HEK293T (cell line): ENCODE results near the gene CAPN3.

ENCODE experiments used
- CTCF ChIA-PET: fragments of 350-600 bp; formaldehyde crosslinking; extraction: SDS; loops from one replicate; lab custom pipeline; 2021; ENCODE audit warnings: antibody characterized with exemption, inconsistent platforms; lab: Yijun Ruan, JAX
- POLR2A ChIA-PET: fragments of 350-600 bp; formaldehyde crosslinking; extraction: SDS; loops from one replicate; lab custom pipeline; 2020; ENCODE audit warnings: antibody characterized with exemption, inconsistent platforms; lab: Yijun Ruan, JAX
- DNase-seq: peaks from one replicate; pipeline ENCODE4 v3.0.0; 2012; ENCODE audit warnings: mixed read lengths; ENCODE audit errors: extremely low spot score
- ARNT ChIP-seq: fragments of 450-650 bp; IDR thresholded peaks from 2 replicates; pipeline ENCODE4 v1.6.1; 2017; ENCODE audit warnings: mild to moderate bottlenecking
- BHLHE40 ChIP-seq: fragments of 450-650 bp; IDR thresholded peaks from 2 replicates; pipeline ENCODE4 v1.6.1; 2016; ENCODE audit warnings: mild to moderate bottlenecking, moderate library complexity, borderline replicate concordance
- CTBP1 ChIP-seq: fragments of 450-650 bp; IDR thresholded peaks from 2 replicates; pipeline ENCODE4 v1.6.1; 2016; ENCODE audit warnings: borderline replicate concordance
- ELF4 ChIP-seq: fragments of 450-650 bp; IDR thresholded peaks from 2 replicates; pipeline ENCODE4 v1.6.1; 2017; ENCODE audit warnings: antibody characterized with exemption
- FOXA1 ChIP-seq: fragments of 450-650 bp; IDR thresholded peaks from 2 replicates; pipeline ENCODE4 v1.6.1; 2016; ENCODE audit warnings: mild to moderate bottlenecking
- FOXK2 ChIP-seq: fragments of 450-650 bp; IDR thresholded peaks from 2 replicates; pipeline ENCODE4 v1.6.1; 2016; ENCODE audit warnings: mild to moderate bottlenecking
- FOXM1 ChIP-seq: fragments of 450-650 bp; IDR thresholded peaks from 2 replicates; pipeline ENCODE4 v1.6.1; 2017; ENCODE audit warnings: mild to moderate bottlenecking, borderline replicate concordance
- HDGF ChIP-seq: fragments of 450-650 bp; IDR thresholded peaks from 2 replicates; pipeline ENCODE4 v1.6.1; 2017; ENCODE audit warnings: antibody characterized with exemption, borderline replicate concordance
- L3MBTL2 ChIP-seq: fragments of 450-650 bp; conservative IDR thresholded peaks from 2 replicates; pipeline ENCODE4 v1.6.1; 2016; ENCODE audit warnings: mild to moderate bottlenecking
- LEF1 ChIP-seq: fragments of 450-650 bp; IDR thresholded peaks from 2 replicates; pipeline ENCODE4 v1.6.1; 2017; ENCODE audit warnings: mild to moderate bottlenecking, borderline replicate concordance
- NFRKB ChIP-seq: fragments of 450-650 bp; IDR thresholded peaks from 2 replicates; pipeline ENCODE4 v1.6.1; 2016; ENCODE audit warnings: mild to moderate bottlenecking, moderate library complexity
- SP1 ChIP-seq: fragments of 450-650 bp; IDR thresholded peaks from 2 replicates; pipeline ENCODE4 v1.6.1; 2017
- SUZ12 ChIP-seq: fragments of 450-650 bp; IDR thresholded peaks from 2 replicates; pipeline ENCODE4 v1.6.1; 2016; ENCODE audit warnings: mild to moderate bottlenecking
- TARDBP ChIP-seq: fragments of 450-650 bp; IDR thresholded peaks from 2 replicates; pipeline ENCODE4 v1.6.1; 2016
- ZNF384 ChIP-seq: fragments of 450-650 bp; IDR thresholded peaks from 2 replicates; pipeline ENCODE4 v1.6.1; 2016
- TF ChIP-seq, protein P1 (sequence below): fragments of 450-650 bp; IDR thresholded peaks from 2 replicates; pipeline ENCODE4 v1.6.1; 2016

The CAPN3 gene

DNA sequence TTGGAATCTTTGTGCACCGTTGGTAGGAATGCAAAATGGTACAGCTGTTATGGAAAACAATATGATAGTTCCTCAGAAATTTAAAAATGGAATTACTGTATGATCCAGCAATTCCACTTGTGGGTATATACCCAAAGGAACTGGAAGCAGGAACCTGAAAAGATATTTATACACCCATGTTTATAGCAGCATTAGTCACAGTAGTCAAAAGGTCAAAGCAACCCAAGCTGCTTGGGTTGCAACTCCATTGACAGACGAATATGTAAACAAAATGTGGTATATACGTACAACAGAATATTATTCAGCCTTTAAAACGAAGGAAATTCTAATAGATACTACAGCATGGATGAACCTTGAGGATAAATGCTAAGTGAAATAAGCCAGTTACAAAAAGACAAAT is 35.0 kb upstream of the CAPN3 start:
- ChIA-PET CTCF (no interaction called here), POLR2A (no interaction called here)
- no peak for TF ChIP-seq FOXA1
- no peak for TF ChIP-seq BHLHE40
- TF ChIP-seq SUZ12: no peak
- no peak for TF ChIP-seq TARDBP
- TF ChIP-seq HDGF: no peak
- TF ChIP-seq ARNT: no peak
- TF ChIP-seq ZNF384: no peak
- no peak for TF ChIP-seq NFRKB
- TF ChIP-seq, protein P1, sequence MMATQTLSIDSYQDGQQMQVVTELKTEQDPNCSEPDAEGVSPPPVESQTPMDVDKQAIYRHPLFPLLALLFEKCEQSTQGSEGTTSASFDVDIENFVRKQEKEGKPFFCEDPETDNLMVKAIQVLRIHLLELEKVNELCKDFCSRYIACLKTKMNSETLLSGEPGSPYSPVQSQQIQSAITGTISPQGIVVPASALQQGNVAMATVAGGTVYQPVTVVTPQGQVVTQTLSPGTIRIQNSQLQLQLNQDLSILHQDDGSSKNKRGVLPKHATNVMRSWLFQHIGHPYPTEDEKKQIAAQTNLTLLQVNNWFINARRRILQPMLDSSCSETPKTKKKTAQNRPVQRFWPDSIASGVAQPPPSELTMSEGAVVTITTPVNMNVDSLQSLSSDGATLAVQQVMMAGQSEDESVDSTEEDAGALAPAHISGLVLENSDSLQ: no peak
- no peak for TF ChIP-seq CTBP1
- no peak for TF ChIP-seq FOXK2
- TF ChIP-seq ELF4: no peak
- no peak for TF ChIP-seq LEF1
- TF ChIP-seq L3MBTL2: no peak
- no peak for TF ChIP-seq SP1
- TF ChIP-seq FOXM1: no peak
- no peak for DNase-seq

DNA sequence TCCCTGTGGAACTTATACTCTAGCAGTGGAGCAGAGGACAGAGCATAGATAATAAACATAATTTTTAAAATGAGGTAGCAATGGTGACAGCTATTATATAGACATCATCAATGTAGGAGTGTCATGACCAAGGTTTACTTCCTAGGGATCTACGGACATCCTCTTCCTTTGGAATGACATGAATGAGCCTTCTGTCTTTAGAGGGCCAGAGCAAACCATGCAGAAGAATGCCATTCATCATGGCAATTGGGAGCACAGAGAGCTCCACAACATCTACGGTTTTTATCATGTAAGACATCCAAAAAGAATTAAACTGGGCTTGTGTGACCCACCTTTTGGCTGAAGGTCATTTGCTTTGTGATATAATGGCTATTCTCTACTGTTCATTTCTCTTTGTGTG is 30.1 kb upstream of the CAPN3 start:
- DNase-seq: no peak
- POLR2A ChIA-PET: no interaction called here
- CTCF ChIA-PET: no interaction called here
- no peak for TF ChIP-seq ARNT
- no peak for TF ChIP-seq HDGF
- no peak for TF ChIP-seq FOXK2
- TF ChIP-seq SP1: no peak
- no peak for TF ChIP-seq FOXM1
- no peak for TF ChIP-seq NFRKB
- TF ChIP-seq L3MBTL2: no peak
- TF ChIP-seq TARDBP: no peak
- no peak for TF ChIP-seq SUZ12
- TF ChIP-seq, protein P1: no peak
- no peak for TF ChIP-seq BHLHE40

DNA sequence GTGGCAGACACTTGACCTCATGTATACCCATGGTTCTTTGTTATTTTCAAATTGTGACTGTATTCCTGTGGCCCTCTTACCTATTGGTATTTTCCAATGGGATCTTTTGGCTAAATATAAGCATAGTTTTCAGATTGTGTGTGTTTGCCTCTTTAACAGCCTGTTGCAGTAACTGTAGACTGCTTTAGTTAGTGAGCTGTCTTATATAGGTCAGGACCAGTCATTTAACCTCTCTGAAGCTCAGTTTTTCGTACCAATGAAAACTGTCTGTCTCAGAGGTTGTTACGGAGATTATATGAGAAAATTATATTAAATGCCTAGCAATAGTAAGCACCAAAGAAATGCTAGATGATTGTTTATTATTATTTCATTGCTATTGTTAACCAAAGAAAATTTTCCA is 29.3 kb upstream of the CAPN3 start:
- CTCF ChIA-PET: no interaction called here
- TF ChIP-seq ARNT (no peak), LEF1 (no peak), CTBP1 (no peak), ZNF384 (no peak), ELF4 (no peak), FOXM1 (no peak), BHLHE40 (no peak), SUZ12 (no peak), NFRKB (no peak), L3MBTL2 (no peak), FOXK2 (no peak), HDGF (no peak), SP1 (no peak)
- TF ChIP-seq, protein P1: no peak

DNA sequence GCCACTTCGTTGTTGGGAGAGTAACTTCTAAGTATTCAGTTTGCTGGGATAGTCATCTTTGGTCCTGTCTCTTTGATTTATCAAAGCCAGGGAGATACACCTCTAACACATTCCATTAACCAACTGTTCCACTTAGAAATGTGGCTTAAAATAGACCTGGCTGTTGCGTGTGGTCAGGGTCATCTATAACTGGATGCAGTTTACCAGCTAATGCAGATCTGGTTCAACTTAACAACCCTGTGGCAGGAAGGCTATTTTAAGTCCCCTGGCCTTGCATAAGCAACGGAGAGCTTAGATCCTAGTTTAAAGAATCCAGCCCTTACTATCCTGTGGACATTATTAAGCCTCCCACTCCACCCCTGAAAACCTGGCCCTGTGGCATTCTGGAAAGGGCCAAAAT is 28.1 kb upstream of the CAPN3 start:
- CTCF ChIA-PET: no interaction called here
- POLR2A ChIA-PET: no interaction called here

More for the DNA sequence above, 29.3 kb upstream of the CAPN3 start:
- DNase-seq: no peak
- POLR2A ChIA-PET: no interaction called here

DNA sequence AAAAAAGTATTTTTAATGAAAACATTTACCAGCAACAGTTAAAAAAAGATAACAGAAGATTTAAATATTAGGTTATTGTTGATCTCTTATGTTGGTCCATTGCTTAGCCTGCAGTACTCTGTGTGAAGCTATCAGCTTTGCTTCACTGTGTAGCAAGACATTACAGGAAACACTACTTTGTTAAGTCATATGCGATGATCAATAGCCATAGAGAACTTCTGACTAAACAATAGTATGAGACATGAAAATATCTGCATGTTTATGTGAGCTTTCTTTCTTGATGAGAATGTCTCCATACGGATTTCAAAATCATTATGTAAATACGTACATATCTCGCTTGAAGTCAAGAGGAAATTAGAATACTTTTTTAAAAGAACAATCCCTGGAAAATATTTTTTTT is 27.0 kb upstream of the CAPN3 start:
- DNase-seq: no peak
- CTCF ChIA-PET: no interaction called here
- POLR2A ChIA-PET: no interaction called here
- TF ChIP-seq, protein P1: no peak
- no peak for TF ChIP-seq TARDBP
- no peak for TF ChIP-seq FOXM1
- no peak for TF ChIP-seq SUZ12
- TF ChIP-seq LEF1: no peak

More for the DNA sequence above, 28.1 kb upstream of the CAPN3 start:
- DNase-seq: no peak
- TF ChIP-seq ZNF384 (no peak), NFRKB (no peak), TARDBP (no peak), L3MBTL2 (no peak), LEF1 (no peak), CTBP1 (no peak), SP1 (no peak), FOXA1 (no peak), BHLHE40 (no peak), FOXM1 (no peak), SUZ12 (no peak), ELF4 (no peak), ARNT (no peak), HDGF (no peak)
- TF ChIP-seq, protein P1: no peak
